CD14-positive monocyte (primary cell): ENCODE measurements around the gene GLRA2. TPM values are rescaled to one million over a fixed set of nuclear protein-coding genes. Genes with fewer than 3 reads are reported as not detected.

Experiments
- DNase-seq, 3 donors: peaks; one replicate each; pipeline ENCODE4 v3.0.0-alpha.2; 2011 to 2022
- H2AFZ ChIP-seq: 2 replicates; pipeline ENCODE4 v1.6.0; 2012; ENCODE audit warnings: mild to moderate bottlenecking, low read depth, low read length, inconsistent platforms; ENCODE audit not compliant: insufficient read depth, poor library complexity, severe bottlenecking
- H3K27ac ChIP-seq, 2 donors: 1 replicate in 1 of 2; 2 replicates in 1 of 2; pipeline ENCODE4 v1.5.1; 2012 to 2013; ENCODE audit warnings: low read length in 2 of 2, control low read depth in 1 of 2, inconsistent platforms in 1 of 2, low read depth in 1 of 2, mild to moderate bottlenecking in 1 of 2
- H3K27me3 ChIP-seq, 2 donors: one replicate each; pipeline versions ENCODE4 v1.6.0 to v1.6.1; 2011 to 2013; ENCODE audit warnings: low read length in 2 of 2; ENCODE audit not compliant: control insufficient read depth in 2 of 2, insufficient read depth in 2 of 2
- H3K36me3 ChIP-seq, 2 donors: replicated peaks in 1 of 2; 1 replicate in 1 of 2; 2 replicates in 1 of 2; pipeline versions ENCODE4 v1.5.1 to v1.6.1; 2012 to 2013; ENCODE audit warnings: low read length in 2 of 2, control low read depth in 1 of 2, inconsistent platforms in 1 of 2, mild to moderate bottlenecking in 1 of 2; ENCODE audit not compliant: insufficient read depth in 2 of 2, control insufficient read depth in 1 of 2
- H3K4me1 ChIP-seq, 2 donors: 1 replicate in 1 of 2; 2 replicates in 1 of 2; pipeline versions ENCODE4 v1.5.1 to v1.6.1; 2012 to 2013; ENCODE audit warnings: low read length in 2 of 2, control low read depth in 1 of 2, inconsistent platforms in 1 of 2, mild to moderate bottlenecking in 1 of 2, moderate library complexity in 1 of 2; ENCODE audit not compliant: insufficient read depth in 2 of 2, control insufficient read depth in 1 of 2
- H3K4me2 ChIP-seq: replicated peaks from 2 replicates; pipeline ENCODE3; 2012; ENCODE audit warnings: low read length, moderate library complexity, mild to moderate bottlenecking; ENCODE audit not compliant: poor library complexity, severe bottlenecking; ENCODE audit errors: extremely low read depth
- H3K4me3 ChIP-seq, 3 experiments: fragments of 200-600 bp in 1 of 3; sonication (generic) in 1 of 3; replicated peaks in 1 of 3; 1 replicate in 2 of 3; 2 replicates in 1 of 3; pipeline ENCODE4 v1.5.1; 2011 to 2013; ENCODE audit warnings: low read length in 3 of 3, mild to moderate bottlenecking in 3 of 3, control low read depth in 2 of 3, low read depth in 2 of 3, inconsistent platforms in 1 of 3, moderate library complexity in 1 of 3
- H3K79me2 ChIP-seq: 2 replicates; pipeline ENCODE4 v1.6.0; 2012; ENCODE audit warnings: mild to moderate bottlenecking, control low read depth, inconsistent platforms, low read length, moderate library complexity; ENCODE audit not compliant: insufficient read depth
- H3K9ac ChIP-seq: 2 replicates; pipeline ENCODE4 v1.6.0; 2017; ENCODE audit warnings: low read length, mild to moderate bottlenecking; ENCODE audit not compliant: insufficient read depth, poor library complexity, severe bottlenecking
- H3K9me3 ChIP-seq, 2 donors: replicated peaks in 1 of 2; 1 replicate in 1 of 2; 2 replicates in 1 of 2; pipeline versions ENCODE4 v1.5.1 to v1.6.1; 2012 to 2013; ENCODE audit warnings: low read length in 2 of 2, control low read depth in 1 of 2; ENCODE audit not compliant: control insufficient read depth in 1 of 2, insufficient read depth in 1 of 2
- H4K20me1 ChIP-seq: 2 replicates; pipeline ENCODE4 v1.6.0; 2012; ENCODE audit warnings: mild to moderate bottlenecking, low read length, control low read depth, moderate library complexity; ENCODE audit not compliant: insufficient read depth
- H3K27ac Mint-ChIP-seq, 7 donors: one replicate each; pipeline ENCODE4 v1.8.0; 2020; ENCODE audit warnings: mild to moderate bottlenecking in 7 of 7, mixed read lengths in 7 of 7, moderate library complexity in 6 of 7, inconsistent platforms in 2 of 7
- H3K27me3 Mint-ChIP-seq, 3 donors: one replicate each; pipeline ENCODE4 v1.8.0; 2021 to 2022; ENCODE audit warnings: low read depth in 3 of 3, mild to moderate bottlenecking in 3 of 3, mixed read lengths in 3 of 3, moderate library complexity in 3 of 3, inconsistent platforms in 1 of 3
- H3K36me3 Mint-ChIP-seq, 2 donors: one replicate each; pipeline ENCODE4 v1.8.0; 2020; ENCODE audit warnings: mixed read lengths in 2 of 2, inconsistent platforms in 1 of 2, mild to moderate bottlenecking in 1 of 2
- H3K4me1 Mint-ChIP-seq: one replicate; pipeline ENCODE4 v1.8.0; 2020; ENCODE audit warnings: mild to moderate bottlenecking, mixed read lengths
- H3K4me3 Mint-ChIP-seq, 2 donors: one replicate each; pipeline ENCODE4 v1.8.0; 2020; ENCODE audit warnings: mild to moderate bottlenecking in 2 of 2, mixed read lengths in 2 of 2, moderate library complexity in 1 of 2
- H3K9me3 Mint-ChIP-seq, 7 donors: one replicate each; pipeline ENCODE4 v1.8.0; 2020 to 2022; ENCODE audit warnings: mixed read lengths in 7 of 7, mild to moderate bottlenecking in 6 of 7, moderate library complexity in 6 of 7, inconsistent platforms in 2 of 7
- CTCF ChIP-seq: fragments of 200-600 bp; IDR thresholded peaks from one replicate; pipeline ENCODE4 v1.8.0; 2022; ENCODE audit warnings: antibody characterized with exemption, mild to moderate bottlenecking
- WGBS: methylation state at CpG from one replicate; pipeline ENCODE4 v1.1.5; 2013; ENCODE audit warnings: missing lambda C conversion rate; ENCODE audit not compliant: insufficient coverage; 5-methylcytosine and 5-hydroxymethylcytosine counted together
- intact Hi-C, 2 donors: fragments of 100-400 bp; cut with micrococcal nuclease; formaldehyde crosslinking; loops; one replicate each; pipeline versions ENCODE4 v1.15.0 to v1.15.1; 2023
- polyA plus RNA-seq, 3 donors: library from polyadenylated mRNA; depleted of rRNA in 1 of 3; unstranded in 2 of 3; stranded (reverse) in 1 of 3; fragments of 300-500 nt in 2 of 3; fragments of >200 nt in 1 of 3; fragmentation: Illumina TruSeq in 2 of 3; gene quantifications; 1 replicate in 2 of 3; 2 replicates in 1 of 3; pipeline ENCODE4 v1.2.3, GENCODE V29; 2012 to 2021

GLRA2 gene
- polyA plus RNA-seq, 3 donors, result not detected

GRCh38 chrX:14690553-14690952 is 161.2 kb downstream of the GLRA2 start:
- intact Hi-C loops, result no loop called here
- 100% methylated on average over 1 of the region's 8 CpGs for WGBS
- no peaks in the 10 kb centered on the region for H3K4me1 ChIP-seq

GRCh38 chrX:14694611-14695010 is 165.3 kb downstream of the GLRA2 start:
- intact Hi-C loops, result no loop called here
- Histone ChIP-seq H3K4me2 (no peak overlapping the region), H2AFZ (no peak overlapping the region), H3K4me3 (no peak overlapping the region), H3K79me2 (no peaks in the 10 kb centered on the region), H3K36me3 (no peaks in the 10 kb centered on the region), H3K4me1 (no peaks in the 10 kb centered on the region), H3K9ac (no peak overlapping the region), H3K9me3 (no peaks in the 10 kb centered on the region), H4K20me1 (no peaks in the 10 kb centered on the region), H3K27me3 (no peaks in the 10 kb centered on the region), H3K27ac (no peak overlapping the region)
- Mint-ChIP-seq H3K27ac (no peak overlapping the region), H3K9me3 (peaks cover 0 to 3% (median 0%) of the 10 kb centered on the region in 7 donors), H3K4me1 (no peaks in the 10 kb centered on the region), H3K27me3 (no peaks in the 10 kb centered on the region), H3K4me3 (no peak overlapping the region), H3K36me3 (no peaks in the 10 kb centered on the region)
- TF ChIP-seq CTCF, result no peak
- WGBS, result no CpG with 5 or more reads among the region's 2 CpGs
- DNase-seq, result no peak

More at GRCh38 chrX:14690553-14690952, 161.2 kb downstream of the GLRA2 start:
- H3K36me3 ChIP-seq, result no peaks in the 10 kb centered on the region
- Mint-ChIP-seq H3K9me3 (peaks cover 0 to 15% (median 10%) of the 10 kb centered on the region in 7 donors), H3K4me3 (no peak overlapping the region), H3K4me1 (no peaks in the 10 kb centered on the region), H3K27ac (peak overlapping the region in 1 of 7 donors; percentile 9), H3K36me3 (no peaks in the 10 kb centered on the region), H3K27me3 (peaks cover 0 to 2% (median 1%) of the 10 kb centered on the region in 3 donors)
- H3K79me2 ChIP-seq, result no peaks in the 10 kb centered on the region
- no peak overlapping the region for H3K27ac ChIP-seq
- no peak overlapping the region for H3K4me3 ChIP-seq
- peaks cover 0 to 7% of the 10 kb centered on the region in 2 donors for H3K9me3 ChIP-seq
- no peak overlapping the region for H2AFZ ChIP-seq
- H3K4me2 ChIP-seq, result no peak overlapping the region
- no peaks in the 10 kb centered on the region for H4K20me1 ChIP-seq
- no peaks in the 10 kb centered on the region for H3K27me3 ChIP-seq
- no peak for TF ChIP-seq CTCF
- no peak for DNase-seq
- no peak overlapping the region for H3K9ac ChIP-seq
